Measurements from ENCODE around the gene KCNIP2.

DNA sequence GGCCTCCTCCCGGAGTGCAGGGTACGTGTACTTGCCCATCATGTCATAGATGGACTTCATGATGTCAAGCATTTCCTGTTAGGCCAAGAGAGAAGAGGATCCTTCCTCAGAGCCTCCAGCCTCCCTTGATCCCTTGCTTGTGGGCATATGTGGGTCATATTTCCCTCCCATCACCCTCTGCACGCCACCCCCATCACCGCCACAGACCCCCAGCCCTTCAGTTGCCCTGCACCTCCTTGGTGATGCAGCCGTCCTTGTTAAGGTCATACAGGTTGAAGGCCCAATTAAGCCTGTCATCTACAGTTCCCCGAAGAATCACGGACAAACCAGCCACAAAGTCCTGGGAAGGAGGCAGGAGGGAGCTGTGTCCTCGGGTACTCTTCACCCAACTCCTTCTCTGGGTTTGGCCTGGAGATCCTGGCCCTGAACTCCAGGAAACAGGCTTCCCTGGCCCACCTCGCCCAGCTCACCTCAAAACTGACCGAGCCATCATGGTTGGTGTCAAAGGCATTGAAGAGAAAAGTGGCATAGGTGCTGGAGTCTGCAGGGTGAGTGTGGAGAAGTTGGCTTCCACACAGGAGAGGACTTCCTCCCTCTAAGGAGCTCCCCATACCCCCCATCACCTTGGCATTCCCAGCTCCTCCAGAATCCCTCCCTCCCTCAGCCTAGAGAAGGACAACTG is 15.5 kb downstream of the KCNIP2 start:
- TF ChIP-seq CTCF (conservative IDR thresholded peaks at IDR 0.05; ENCODE audit: low read length) (no peak), EZH2phosphoT487 (IDR thresholded peaks at IDR 0.05; ENCODE audit: borderline replicate concordance, low read depth, low read length) (no peak)
